ENCODE results near the gene FA2H. TPM values are rescaled to one million over a fixed set of nuclear protein-coding genes. Genes with fewer than 3 reads are reported as not detected.
A peak's percentile ranks its signal among the peaks of the same experiment; 100 is the strongest.

Gene FA2H
- polyA plus RNA-seq, 3 donors = not detected

- Histone ChIP-seq H3K36me3 (replicated peaks in 1 of 2; ENCODE audit: control insufficient read depth in 1 of 2, insufficient read depth in 2 of 2, low read length in 2 of 2) (no peaks in the 10 kb centered on the region), H4K20me1 (ENCODE audit: insufficient read depth, low read length) (no peaks in the 10 kb centered on the region), H3K9me3 (replicated peaks in 1 of 2; ENCODE audit: control insufficient read depth in 1 of 2, insufficient read depth in 1 of 2, low read length in 2 of 2) (no peaks in the 10 kb centered on the region), H3K4me1 (ENCODE audit: control insufficient read depth in 1 of 2, insufficient read depth in 2 of 2, low read length in 2 of 2) (no peaks in the 10 kb centered on the region), H3K4me3 (replicated peaks in 1 of 3; ENCODE audit: low read depth in 2 of 3, low read length in 3 of 3) (no peak overlapping the region), H3K4me2 (replicated peaks; ENCODE audit: extremely low read depth, low read length, poor library complexity, severe bottlenecking) (no peak overlapping the region), H3K79me2 (ENCODE audit: insufficient read depth, low read length) (no peaks in the 10 kb centered on the region), H3K9ac (ENCODE audit: insufficient read depth, low read length, poor library complexity, severe bottlenecking) (no peak overlapping the region), H2AFZ (ENCODE audit: insufficient read depth, low read depth, low read length, poor library complexity, severe bottlenecking) (no peak overlapping the region), H3K27me3 (ENCODE audit: control insufficient read depth in 2 of 2, insufficient read depth in 2 of 2, low read length in 2 of 2) (no peaks in the 10 kb centered on the region), H3K27ac (ENCODE audit: low read depth in 1 of 2, low read length in 2 of 2) (no peak overlapping the region)
- peak overlapping the region in 1 of 7 donors; percentile 35 for H3K27ac Mint-ChIP-seq
- no peak overlapping the region for H3K4me3 Mint-ChIP-seq
- H3K9me3 Mint-ChIP-seq = peaks cover 2 to 12% (median 7%) of the 10 kb centered on the region in 7 donors
- no peaks in the 10 kb centered on the region for H3K36me3 Mint-ChIP-seq
- H3K4me1 Mint-ChIP-seq = no peaks in the 10 kb centered on the region
- peaks cover 3 to 9% (median 4%) of the 10 kb centered on the region in 3 donors for H3K27me3 Mint-ChIP-seq (ENCODE audit: low read depth in 3 of 3)
- 100% methylated on average over 1 of the region's 7 CpGs for WGBS (ENCODE audit: insufficient coverage)
- no peak for TF ChIP-seq CTCF (IDR thresholded peaks at IDR 0.05)
- no peak for DNase-seq
- intact Hi-C loops (cut with micrococcal nuclease) = no loop called here
Measured at GRCh38 chr16:74788108-74788507, 13.5 kb upstream of the FA2H start.

GRCh38 chr16:74785031-74785430, 10.4 kb upstream of the FA2H start:
- no peak for TF ChIP-seq CTCF (IDR thresholded peaks at IDR 0.05)
- Histone ChIP-seq H2AFZ (ENCODE audit: insufficient read depth, low read depth, low read length, poor library complexity, severe bottlenecking) (no peak overlapping the region), H3K9me3 (replicated peaks in 1 of 2; ENCODE audit: control insufficient read depth in 1 of 2, insufficient read depth in 1 of 2, low read length in 2 of 2) (no peaks in the 10 kb centered on the region), H3K9ac (ENCODE audit: insufficient read depth, low read length, poor library complexity, severe bottlenecking) (no peak overlapping the region), H3K4me3 (replicated peaks in 1 of 3; ENCODE audit: low read depth in 2 of 3, low read length in 3 of 3) (no peak overlapping the region), H3K27ac (ENCODE audit: low read depth in 1 of 2, low read length in 2 of 2) (no peak overlapping the region), H3K79me2 (ENCODE audit: insufficient read depth, low read length) (no peaks in the 10 kb centered on the region), H4K20me1 (ENCODE audit: insufficient read depth, low read length) (no peaks in the 10 kb centered on the region), H3K4me2 (replicated peaks; ENCODE audit: extremely low read depth, low read length, poor library complexity, severe bottlenecking) (no peak overlapping the region), H3K4me1 (ENCODE audit: control insufficient read depth in 1 of 2, insufficient read depth in 2 of 2, low read length in 2 of 2) (no peaks in the 10 kb centered on the region), H3K36me3 (replicated peaks in 1 of 2; ENCODE audit: control insufficient read depth in 1 of 2, insufficient read depth in 2 of 2, low read length in 2 of 2) (no peaks in the 10 kb centered on the region), H3K27me3 (ENCODE audit: control insufficient read depth in 2 of 2, insufficient read depth in 2 of 2, low read length in 2 of 2) (no peaks in the 10 kb centered on the region)
- no peaks in the 10 kb centered on the region for H3K4me1 Mint-ChIP-seq
- WGBS (ENCODE audit: insufficient coverage) = 85% methylated on average over 2 of the region's 4 CpGs
- H3K27ac Mint-ChIP-seq = peak overlapping the region in 1 of 7 donors; percentile 4
- H3K9me3 Mint-ChIP-seq = peaks cover 0 to 2% (median 0%) of the 10 kb centered on the region in 7 donors
- no peak overlapping the region for H3K4me3 Mint-ChIP-seq
- H3K36me3 Mint-ChIP-seq = no peaks in the 10 kb centered on the region
- intact Hi-C loops (cut with micrococcal nuclease) = no loop called here
- DNase-seq = no peak
- peaks cover 3 to 5% (median 3%) of the 10 kb centered on the region in 3 donors for H3K27me3 Mint-ChIP-seq (ENCODE audit: low read depth in 3 of 3)
